NCI-H2196 treated with DMSO at 0.1 percent for 48 hours (cell line): ENCODE results near the gene IL20RB.
"Not testable (repeated sequence)": the region's sequence is repeated elsewhere in the genome, so short reads cannot be mapped to it uniquely, and the experiment has no call there.

Experiments used
- DNase-seq: peaks from one replicate; lab custom pipeline; 2025; ENCODE audit not compliant: unreplicated experiment; lab: John Stamatoyannopoulos, UW

IL20RB gene

DNA sequence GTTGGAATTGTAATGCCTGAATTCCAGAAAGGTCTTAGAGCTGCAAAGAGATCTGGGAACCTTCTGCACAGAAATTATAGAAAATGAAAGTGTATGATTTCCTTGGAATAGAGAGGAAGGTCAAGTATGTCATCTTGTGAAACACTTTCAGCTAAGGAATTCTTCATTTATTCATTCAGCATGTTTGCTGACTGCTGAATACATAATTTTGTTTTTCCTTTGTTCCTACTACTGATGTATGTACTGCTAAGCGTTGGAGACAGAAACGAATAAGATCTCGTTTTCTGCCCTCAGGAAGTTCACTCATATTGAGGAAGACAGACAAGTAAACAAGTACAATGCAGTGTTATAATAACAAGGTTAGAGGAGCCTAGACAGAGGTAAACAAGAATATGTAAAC lies 14.3 kb upstream of the IL20RB start:
- DNase-seq: no peak

DNA sequence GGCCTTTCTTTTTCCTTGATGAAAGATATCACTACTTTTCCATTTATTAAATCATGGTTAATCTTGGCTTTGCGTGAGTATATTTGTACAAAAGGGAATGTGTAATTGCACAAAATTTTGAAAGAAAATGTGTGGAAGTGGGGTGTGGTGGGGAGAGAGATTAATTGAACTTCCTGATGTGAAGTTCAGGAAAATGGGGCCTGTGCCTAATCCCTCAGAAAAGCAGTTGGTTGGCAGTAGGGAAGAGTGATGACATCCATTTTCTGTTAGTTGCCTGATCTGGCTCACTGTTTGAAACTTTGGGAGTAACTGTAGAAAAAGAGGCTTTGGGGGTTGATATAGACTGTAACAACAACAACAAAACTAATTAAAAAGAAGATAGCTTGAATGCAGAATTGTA lies 10.8 kb upstream of the IL20RB start:
- no peak for DNase-seq

DNA sequence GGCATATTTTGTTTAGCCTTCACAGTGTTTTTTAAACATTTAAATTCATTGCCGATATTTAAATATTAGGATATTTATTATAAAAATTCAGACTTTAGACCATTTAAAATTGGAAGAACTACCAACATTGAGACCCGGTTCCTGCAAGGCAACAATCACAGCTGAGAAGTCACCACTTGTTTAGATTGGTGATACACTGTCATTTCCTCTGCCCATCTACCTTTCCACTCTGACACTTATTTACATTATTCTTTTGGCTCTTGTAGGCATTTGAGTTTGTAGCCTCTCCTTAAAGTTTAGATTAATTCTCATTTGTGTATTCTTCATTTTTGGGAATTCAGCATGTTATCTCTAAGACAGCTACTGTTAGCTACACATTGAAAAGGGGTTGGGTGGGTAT lies 10.3 kb upstream of the IL20RB start:
- DNase-seq: no peak

DNA sequence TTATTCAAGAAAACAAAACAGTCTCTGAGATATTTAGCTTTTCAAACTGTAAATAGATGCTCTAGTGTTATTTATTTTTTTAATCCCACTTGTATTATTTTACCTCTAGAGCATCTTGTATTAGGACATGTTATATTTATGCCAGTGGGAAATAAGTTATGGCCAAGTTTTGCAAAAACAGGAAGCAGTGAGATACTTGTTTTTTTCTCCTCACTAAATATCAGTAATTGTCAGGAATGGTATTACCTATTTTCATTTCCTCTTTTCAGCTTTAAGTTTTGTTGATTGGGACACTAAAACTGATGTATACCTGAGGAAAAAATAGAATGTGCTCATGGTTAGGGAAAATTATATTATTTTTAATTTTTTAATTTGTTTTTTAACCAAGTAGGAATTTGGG lies 8.6 kb upstream of the IL20RB start:
- DNase-seq: no peak

DNA sequence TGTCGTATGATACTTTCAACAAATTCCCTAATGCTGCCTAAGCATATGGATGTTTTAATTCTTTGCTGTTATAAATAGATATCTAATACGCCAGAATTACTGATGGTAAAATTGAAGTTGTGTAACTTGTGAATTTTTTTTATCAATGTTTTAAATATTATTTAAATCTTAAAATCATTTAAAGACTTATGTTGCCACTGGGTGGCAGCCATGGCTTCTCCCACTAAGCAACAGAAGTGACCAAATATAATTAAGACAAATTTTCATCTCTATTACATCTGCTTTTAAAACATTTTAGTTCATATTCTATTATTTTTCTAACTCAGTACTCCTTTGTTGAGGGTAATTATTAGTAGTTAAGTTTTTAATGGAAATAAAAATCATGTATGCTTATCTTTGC lies 8.1 kb upstream of the IL20RB start:
- no peak for DNase-seq

DNA sequence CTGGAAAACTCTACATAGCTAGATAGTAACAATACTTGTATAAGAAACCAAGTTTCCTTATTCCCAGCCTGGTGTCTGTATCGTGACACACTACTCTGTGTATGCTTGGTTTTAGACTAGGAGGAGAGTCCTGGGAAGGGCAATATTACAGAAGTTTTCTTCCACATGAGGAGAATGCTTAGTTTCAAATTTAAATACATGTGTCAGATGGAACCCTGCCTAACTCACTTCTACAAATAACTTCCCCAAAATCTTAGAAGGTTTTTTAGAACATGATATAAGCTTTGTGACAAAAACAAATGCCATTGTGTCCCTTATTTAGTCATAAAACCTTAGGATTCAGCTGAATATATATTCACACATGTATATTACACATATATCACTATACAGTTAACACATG lies 7.2 kb upstream of the IL20RB start:
- DNase-seq: no peak

DNA sequence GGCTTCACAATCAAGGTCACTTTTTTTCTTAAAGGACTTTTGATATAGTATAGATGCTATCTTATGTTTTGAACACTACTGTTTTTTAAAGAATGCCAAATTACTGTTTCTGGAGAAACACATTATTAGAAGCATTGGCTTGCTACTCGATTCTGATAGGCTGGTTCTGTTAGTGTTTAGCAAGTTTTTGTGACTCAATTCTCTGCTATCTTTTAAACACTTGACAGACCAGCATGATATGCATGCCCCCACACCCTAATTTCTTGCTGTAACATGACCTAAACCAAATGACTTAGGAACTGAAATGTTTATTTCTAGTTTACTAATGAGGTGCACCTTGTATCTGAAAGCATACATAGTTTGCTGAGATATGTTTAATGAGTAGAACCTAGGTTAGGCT lies 5.5 kb upstream of the IL20RB start:
- no peak for DNase-seq

DNA sequence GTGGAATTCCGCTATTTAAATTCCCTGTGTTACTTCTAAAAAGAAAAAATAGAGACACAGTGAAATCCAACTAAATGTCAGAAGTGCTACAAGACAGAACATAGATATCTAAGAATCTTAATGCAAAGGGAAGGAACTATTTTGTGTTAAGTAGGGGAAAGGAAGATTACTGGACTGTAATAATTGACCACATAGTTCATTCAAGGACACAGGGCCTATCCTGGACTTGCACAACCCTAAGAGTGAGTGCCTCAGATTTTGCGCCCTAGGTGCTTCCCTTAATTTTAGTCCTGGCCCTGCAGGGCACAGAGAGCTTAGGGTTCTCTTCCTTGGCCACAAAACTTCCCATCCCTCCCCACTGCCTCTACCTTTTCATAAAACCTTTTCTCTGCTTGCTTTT lies 3.5 kb upstream of the IL20RB start:
- DNase-seq: no peak

DNA sequence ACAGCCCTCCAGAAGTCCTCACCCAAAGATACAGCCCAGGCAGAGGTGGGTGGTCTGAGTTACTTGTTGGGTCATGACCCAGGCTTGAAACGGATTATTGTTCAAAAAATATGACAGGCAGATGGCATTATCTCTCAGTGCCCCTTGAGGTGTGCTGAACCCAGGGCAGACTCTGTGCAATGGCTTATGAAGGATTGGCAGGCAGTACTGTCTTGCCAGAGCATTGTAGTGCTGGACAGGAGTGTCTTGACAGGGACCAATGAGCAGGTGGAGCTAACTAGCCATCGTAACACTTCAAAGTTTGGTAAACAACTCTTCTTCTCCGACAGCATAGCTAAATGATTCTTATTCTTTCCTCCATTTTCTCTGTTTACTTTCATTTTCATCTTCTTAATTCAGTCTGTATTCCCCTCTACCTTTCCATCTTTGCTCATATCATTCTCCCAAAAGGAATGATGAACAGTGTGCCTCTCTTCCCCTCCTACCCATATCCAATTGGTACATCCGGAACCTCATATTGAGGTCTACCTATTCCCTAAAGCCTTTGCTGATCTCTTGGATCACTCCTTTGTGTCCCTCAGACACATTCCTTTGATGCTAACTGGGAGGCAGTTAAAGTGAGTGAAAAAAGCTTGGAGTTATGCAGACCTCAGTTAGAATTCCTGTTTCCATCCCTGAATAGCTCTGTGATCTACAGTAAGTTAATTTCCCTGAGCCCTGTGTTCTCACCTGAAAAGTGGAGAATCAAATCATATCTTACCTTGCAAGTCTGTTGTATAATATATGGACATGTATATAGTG lies 2.6 kb upstream of the IL20RB start:
- no peak for DNase-seq

DNA sequence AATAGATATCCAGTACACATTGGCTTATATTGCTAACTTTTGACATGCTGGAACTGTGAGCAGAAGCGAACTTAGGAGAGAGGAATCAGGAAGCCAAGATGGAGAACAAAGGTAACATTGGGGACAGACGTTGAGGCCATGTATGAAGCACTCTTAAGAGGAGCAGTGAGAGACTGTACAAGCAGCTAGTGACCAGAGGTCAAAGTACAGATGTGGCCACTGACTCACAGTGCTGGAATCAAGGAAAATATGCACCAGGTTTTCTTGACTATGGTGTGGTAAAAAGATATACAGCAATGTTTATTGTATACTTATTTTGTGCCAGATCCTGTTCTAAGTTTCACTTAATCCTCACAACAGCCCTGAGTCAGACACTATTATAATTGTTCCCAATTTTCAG lies 2.0 kb upstream of the IL20RB start:
- DNase-seq: no peak

DNA sequence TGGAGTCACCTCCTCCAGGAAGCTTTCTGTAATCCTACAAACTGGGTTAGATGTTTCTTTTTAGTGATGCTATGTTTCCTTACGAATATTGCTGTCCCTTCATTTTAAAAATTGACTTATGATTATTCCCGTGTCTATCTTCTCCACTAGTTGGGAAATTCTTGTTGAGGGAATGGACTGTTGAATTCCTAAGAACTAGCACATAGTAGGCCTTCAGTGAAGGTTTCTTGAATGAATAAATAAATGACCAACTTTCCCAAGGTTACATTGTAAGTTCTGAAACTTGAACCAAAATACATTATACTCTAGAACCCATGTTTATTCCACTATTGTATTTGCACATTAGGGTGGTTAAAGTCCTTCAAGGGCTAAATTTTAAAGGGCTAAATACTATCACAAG lies 812 bp upstream of the IL20RB start:
- DNase-seq: no peak

DNA sequence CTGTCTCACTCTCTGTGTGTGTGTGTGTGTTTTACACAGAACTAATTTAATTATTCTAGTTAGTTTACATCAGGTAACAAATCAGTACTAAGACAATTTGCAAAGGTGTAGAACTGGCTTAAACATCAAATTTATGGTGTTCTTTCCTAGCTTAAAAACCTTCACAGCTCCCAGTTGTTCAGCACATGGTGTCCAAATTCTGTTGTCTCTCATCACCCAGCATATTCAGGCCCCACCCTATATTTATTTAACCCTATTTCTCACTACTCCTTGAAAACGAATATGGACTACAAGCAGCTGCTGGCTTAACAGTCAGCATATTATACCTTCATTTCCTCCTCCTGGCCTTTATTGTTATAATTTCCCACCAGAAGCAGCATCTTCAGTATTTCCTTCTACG lies 1.2 kb downstream of the IL20RB start:
- no peak for DNase-seq

DNA sequence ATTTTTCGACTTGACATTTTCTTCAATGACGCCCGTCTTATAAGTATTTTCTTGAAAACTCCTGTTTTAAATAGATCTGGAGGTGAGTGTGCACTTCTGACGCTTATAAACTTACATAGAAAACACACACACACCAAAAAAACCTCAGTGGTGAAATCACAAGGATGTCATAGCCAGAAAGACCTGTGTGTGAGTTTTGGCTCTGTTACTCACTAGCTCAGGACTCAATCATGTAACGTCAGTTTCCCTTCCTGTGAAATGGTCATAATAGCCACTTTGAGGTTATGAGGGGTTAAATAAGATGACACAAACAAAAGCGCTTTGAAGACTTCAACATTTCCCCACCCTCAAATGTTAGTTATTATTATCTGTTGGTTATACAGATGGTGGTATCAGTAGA lies 1.8 kb downstream of the IL20RB start:
- no peak for DNase-seq

DNA sequence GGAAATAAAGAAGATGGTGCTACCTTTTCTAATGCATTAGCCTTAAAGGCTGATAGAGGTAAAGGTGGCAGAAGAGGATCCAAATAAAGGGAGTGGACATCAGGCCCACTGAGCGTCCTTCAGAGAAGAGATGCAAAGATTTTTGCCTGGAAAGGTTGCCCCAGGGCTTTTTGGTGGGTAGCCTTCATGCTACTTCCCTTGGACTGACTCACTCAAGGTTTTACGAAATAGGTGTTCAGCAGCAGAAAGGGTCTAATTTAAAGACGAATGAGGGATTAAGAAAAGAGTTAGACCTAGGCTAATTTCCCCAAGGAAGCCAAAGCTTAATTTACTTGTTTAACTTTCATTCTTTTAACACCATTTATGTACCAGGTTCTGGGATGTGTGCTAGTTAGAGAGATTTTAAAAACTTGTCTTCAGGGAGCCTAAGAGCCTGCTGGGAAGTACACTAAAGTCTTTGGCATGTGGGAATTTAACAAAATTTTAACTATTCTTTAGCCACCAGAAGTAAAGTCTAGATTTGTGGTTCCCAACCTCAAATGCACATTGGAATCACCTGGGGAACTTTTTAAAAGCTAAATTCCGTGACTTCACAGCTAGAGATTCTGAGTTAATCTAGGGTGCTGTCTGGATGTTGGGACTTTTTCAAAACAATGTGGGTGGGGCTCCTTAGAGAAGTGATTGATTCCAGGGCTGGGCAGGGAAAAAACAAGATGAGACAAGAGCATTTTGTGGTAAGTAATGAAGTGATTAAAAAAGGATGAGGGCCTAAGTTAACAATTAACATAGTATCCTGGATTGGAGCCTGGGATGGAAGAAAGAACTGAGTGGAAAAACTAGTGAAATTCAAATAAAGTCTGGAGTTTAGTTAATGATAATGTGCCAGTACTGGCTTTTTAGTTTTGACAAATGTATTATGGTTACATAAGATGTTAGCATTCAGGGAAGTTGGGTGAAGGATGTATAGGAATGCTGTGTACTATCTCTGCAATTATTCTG lies 3.4 kb downstream of the IL20RB start:
- no peak for DNase-seq

DNA sequence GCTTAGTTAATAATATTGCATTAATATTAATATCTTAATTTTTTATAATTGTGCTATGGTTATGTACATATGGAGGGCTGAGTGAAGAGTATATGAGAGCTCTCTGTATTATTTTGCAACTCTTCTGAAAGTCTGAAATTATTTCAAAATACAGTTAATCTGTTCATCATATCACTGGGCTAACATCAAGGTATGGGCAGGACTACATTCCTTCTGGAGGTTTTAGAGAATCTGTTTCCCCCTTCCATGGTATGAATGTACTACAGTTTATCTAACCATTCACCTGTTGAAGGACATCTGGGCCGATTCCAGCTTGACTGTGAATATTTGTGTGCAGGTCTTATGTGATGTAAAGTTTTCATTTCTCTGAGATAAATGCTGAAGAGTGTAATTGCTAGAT lies 5.1 kb downstream of the IL20RB start:
- DNase-seq: no peak

DNA sequence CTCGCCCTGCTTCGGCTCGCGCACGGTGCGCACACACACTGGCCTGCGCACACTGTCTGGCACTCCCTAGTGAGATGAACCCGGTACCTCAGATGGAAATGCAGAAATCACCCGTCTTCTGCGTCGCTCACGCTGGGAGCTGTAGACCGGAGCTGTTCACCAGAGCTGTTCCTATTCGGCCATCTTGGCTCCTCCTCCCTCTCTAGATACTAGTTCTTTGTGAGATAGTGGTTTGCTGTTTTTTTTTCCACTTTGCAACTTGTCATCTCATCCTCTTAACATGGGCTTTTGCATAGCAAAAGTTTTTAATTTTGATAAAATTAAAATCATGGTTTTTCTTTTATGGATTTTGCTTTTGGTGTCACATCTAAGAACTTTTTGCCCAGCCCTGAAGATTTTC lies 11.8 kb downstream of the IL20RB start:
- DNase-seq: not testable (repeated sequence)

DNA sequence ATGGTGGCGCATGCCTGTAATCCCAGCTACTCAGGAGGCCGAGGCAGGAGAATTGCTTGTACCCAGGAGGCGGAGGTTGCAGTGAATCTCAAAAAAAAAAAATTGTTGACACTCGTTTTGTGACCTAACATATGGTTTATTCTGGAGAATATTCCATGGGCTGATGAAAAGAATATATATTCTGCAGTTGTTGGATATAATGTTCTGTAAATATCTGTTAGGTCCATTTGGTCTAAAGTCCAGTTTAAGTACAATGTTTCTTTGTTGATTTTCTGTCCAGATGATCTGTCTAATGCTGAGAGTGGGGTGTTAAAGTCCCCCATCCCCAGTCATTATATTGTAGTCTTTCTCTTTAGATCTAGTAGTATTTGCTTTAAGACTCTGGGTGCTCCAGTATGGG lies 15.6 kb downstream of the IL20RB start:
- no peak for DNase-seq

DNA sequence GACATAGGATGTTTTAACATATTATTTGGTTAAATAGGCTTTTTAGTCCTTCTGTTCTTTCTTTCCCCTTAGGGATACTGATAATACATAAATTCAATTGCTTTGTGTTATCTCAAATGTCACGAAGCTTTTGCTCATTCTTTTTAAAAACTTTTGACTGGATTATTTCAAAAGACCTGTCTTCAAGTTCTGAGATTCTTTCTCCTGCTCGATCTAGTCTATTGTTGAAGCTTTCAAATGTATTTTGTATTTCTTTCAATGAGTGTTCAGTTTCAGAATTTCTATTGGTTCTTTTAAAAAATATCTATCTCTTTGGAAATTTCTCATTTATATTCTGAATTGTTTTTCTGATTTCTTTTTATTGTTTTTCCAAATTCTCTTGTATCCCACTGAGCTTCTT lies 16.9 kb downstream of the IL20RB start:
- DNase-seq: no peak

DNA sequence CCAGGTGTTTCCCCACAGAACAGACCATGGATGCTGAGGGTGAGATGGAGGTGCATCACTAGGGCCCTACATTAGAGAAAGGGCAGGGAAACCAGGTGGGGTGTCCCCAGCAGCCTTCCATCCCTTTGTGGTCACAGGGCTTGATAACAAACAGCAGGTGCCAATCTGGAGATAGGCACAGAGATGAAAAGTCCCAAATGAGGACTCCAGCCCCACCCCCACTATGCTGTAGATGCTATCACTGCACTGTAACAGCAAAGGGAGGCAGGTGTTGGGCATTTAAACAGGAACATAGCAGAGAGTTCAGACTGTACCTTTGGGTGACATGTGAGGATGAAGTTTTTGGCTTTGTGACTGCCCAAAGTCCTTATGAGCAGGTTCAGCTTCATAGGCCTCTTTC lies 21.4 kb downstream of the IL20RB start:
- DNase-seq: no peak

DNA sequence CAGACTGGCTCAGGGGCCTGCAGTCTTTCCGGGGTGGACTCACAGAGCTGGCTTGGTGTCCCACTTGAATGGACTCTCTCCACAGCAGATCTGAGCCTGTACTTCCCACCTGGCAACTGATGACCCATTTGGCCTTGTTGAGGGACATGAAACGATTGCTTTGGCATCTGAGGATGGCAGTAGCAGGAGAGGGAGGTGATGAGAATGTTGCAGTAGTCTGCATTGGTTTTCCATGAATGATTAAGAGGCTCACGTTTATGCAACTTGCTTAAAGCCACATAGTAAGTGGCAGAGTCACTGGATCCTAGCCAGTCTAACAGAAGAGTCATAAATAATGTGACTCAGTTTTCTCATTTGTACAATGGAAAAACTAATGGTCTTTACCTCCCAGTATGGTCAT lies 21.9 kb downstream of the IL20RB start:
- DNase-seq: no peak

DNA sequence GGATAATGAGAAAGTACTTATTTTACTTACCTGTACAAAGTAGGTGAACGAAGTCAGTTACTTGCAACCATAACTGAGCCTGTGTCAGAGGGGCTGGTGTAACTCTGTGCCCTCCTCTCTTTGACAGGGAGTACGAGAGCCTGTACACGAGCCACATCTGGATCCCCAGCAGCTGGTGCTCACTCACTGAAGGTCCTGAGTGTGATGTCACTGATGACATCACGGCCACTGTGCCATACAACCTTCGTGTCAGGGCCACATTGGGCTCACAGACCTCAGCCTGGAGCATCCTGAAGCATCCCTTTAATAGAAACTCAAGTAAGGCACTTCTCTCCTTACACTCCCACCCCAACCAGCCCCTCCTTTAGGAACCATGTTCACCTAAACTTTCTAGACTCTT lies 24.2 kb downstream of the IL20RB start:
- DNase-seq: no peak

DNA sequence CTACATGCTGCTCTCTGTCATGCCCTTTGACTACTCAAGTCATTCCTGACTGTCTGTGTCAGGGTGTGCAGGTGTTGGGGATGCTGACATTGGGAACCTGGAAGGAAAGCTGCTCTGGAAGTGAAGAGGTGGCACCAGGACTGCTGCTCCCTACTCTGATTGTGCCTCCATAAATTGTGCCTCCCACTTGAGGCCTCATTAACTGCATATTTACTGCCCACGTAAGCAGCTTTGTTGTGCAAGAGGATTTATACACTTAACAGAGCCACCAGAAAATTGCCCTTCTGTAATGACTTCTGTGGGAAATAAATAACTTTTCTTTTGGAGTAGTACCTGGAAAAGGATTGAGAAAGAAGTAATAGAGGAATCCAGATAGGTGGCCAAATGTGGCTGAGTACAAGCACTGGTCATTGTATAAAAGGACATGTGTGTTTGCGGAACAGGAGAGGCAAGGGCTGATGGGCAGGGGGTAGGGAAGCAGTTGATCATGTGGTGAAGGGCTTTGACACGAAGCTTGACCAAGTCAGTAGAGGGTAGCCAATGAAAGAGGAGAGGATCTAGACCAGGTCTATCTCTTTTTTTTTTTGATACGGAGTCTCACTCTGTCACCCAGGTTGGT lies 24.8 kb downstream of the IL20RB start:
- DNase-seq: no peak
